ENCODE measurements around the gene CFAP99.

The CFAP99 gene

GRCh38 chr4:2412885-2413716 lies 5.7 kb upstream of the CFAP99 start:
- TF ChIP-seq EP300 (IDR thresholded peaks at IDR 0.05; ENCODE audit: borderline replicate concordance) (no peak), YY1 (IDR thresholded peaks at IDR 0.05; ENCODE audit: low read depth) (peak; percentile 13; the same call in 1 of the 2 replicates), RAD21 (IDR thresholded peaks at IDR 0.05; ENCODE audit: low read depth) (peak; percentile 35; the same call in 1 of the 2 replicates), CEBPB (IDR thresholded peaks at IDR 0.05) (no peak), CREB1 (IDR thresholded peaks at IDR 0.05; ENCODE audit: low read depth) (no peak), TEAD4 (IDR thresholded peaks at IDR 0.05) (no peak), ZBTB7A (IDR thresholded peaks at IDR 0.05; ENCODE audit: low read depth) (0 out of 2 replicates have a peak, but pooled peaks have one; percentile 37), TCF12 (IDR thresholded peaks at IDR 0.05; ENCODE audit: low read depth) (no peak; the same call in 1 of the 2 replicates), FOXM1 (IDR thresholded peaks at IDR 0.05; ENCODE audit: borderline replicate concordance, low read depth) (no peak), TAF1 (IDR thresholded peaks at IDR 0.05; ENCODE audit: low read depth) (peak; percentile 22; the same call in 1 of the 2 replicates), USF1 (IDR thresholded peaks at IDR 0.05) (0 out of 2 replicates have a peak, but pooled peaks have one; percentile 1), MAX (IDR thresholded peaks at IDR 0.05) (peak; percentile 71; the same call in 1 of the 2 replicates), NFIC (IDR thresholded peaks at IDR 0.05) (peak; percentile 43; the same call in 1 of the 2 replicates), EGR1 (IDR thresholded peaks at IDR 0.05) (no peak), REST (IDR thresholded peaks at IDR 0.05; ENCODE audit: low read depth) (peak; percentile 60)

- TF ChIP-seq TCF12 (IDR thresholded peaks at IDR 0.05; ENCODE audit: low read depth) (no peak), FOXM1 (IDR thresholded peaks at IDR 0.05; ENCODE audit: borderline replicate concordance, low read depth) (no peak), YY1 (IDR thresholded peaks at IDR 0.05; ENCODE audit: low read depth) (no peak), USF1 (IDR thresholded peaks at IDR 0.05) (peak; percentile 42; the same call in 1 of the 2 replicates), CEBPB (IDR thresholded peaks at IDR 0.05) (no peak), NFIC (IDR thresholded peaks at IDR 0.05) (no peak), TAF1 (IDR thresholded peaks at IDR 0.05; ENCODE audit: low read depth) (no peak), EP300 (IDR thresholded peaks at IDR 0.05; ENCODE audit: borderline replicate concordance) (no peak), EGR1 (IDR thresholded peaks at IDR 0.05) (no peak)
Observed at GRCh38 chr4:2413821-2414610, 4.7 kb upstream of the CFAP99 start.

GRCh38 chr4:2415213-2415612 lies 3.5 kb upstream of the CFAP99 start:
- TF ChIP-seq USF1 (IDR thresholded peaks at IDR 0.05) (no peak), ZBTB7A (IDR thresholded peaks at IDR 0.05; ENCODE audit: low read depth) (no peak), NFIC (IDR thresholded peaks at IDR 0.05) (no peak), RAD21 (IDR thresholded peaks at IDR 0.05; ENCODE audit: low read depth) (no peak), CEBPB (IDR thresholded peaks at IDR 0.05) (no peak), TCF12 (IDR thresholded peaks at IDR 0.05; ENCODE audit: low read depth) (no peak), FOXM1 (IDR thresholded peaks at IDR 0.05; ENCODE audit: borderline replicate concordance, low read depth) (no peak), TEAD4 (IDR thresholded peaks at IDR 0.05) (no peak), EP300 (IDR thresholded peaks at IDR 0.05; ENCODE audit: borderline replicate concordance) (no peak), EGR1 (IDR thresholded peaks at IDR 0.05) (no peak), REST (IDR thresholded peaks at IDR 0.05; ENCODE audit: low read depth) (no peak)

GRCh38 chr4:2415881-2416563 lies 2.7 kb upstream of the CFAP99 start:
- no peak for TF ChIP-seq MAX (IDR thresholded peaks at IDR 0.05)
- no peak for TF ChIP-seq RAD21 (IDR thresholded peaks at IDR 0.05; ENCODE audit: low read depth)
- TF ChIP-seq FOXM1 (IDR thresholded peaks at IDR 0.05; ENCODE audit: borderline replicate concordance, low read depth) = no peak
- no peak for TF ChIP-seq EGR1 (IDR thresholded peaks at IDR 0.05)
- no peak for TF ChIP-seq TAF1 (IDR thresholded peaks at IDR 0.05; ENCODE audit: low read depth)
- no peak for TF ChIP-seq EP300 (IDR thresholded peaks at IDR 0.05; ENCODE audit: borderline replicate concordance)
- TF ChIP-seq CEBPB (IDR thresholded peaks at IDR 0.05) = no peak
- TF ChIP-seq CREB1 (IDR thresholded peaks at IDR 0.05; ENCODE audit: low read depth) = no peak
- TF ChIP-seq USF1 (IDR thresholded peaks at IDR 0.05) = no peak
- no peak for TF ChIP-seq REST (IDR thresholded peaks at IDR 0.05; ENCODE audit: low read depth)
- TF ChIP-seq TEAD4 (IDR thresholded peaks at IDR 0.05) = no peak
- no peak for TF ChIP-seq ZBTB7A (IDR thresholded peaks at IDR 0.05; ENCODE audit: low read depth)
- TF ChIP-seq TCF12 (IDR thresholded peaks at IDR 0.05; ENCODE audit: low read depth) = no peak
